ENCODE measurements around the gene F2RL1.

- TF ChIP-seq ZNF565 (CRISPR knock-in tag; conservative IDR thresholded peaks at IDR 0.05; ENCODE audit: low read depth) (no peak), ZFP30 (CRISPR knock-in tag; IDR thresholded peaks at IDR 0.05) (no peak), PATZ1 (CRISPR knock-in tag; IDR thresholded peaks at IDR 0.05; ENCODE audit: borderline replicate concordance) (no peak)
These were observed 31.8 kb downstream of the F2RL1 start for GRCh38 chr5:76850543-76851145.
